GM21576 (cell line): ENCODE results near the gene ASB7.
"Not testable (repeated sequence)": the region's sequence is repeated elsewhere in the genome, so short reads cannot be mapped to it uniquely, and the experiment has no call there.

Experiments used
- ATAC-seq: cut with Tn5 transposase; IDR thresholded peaks from one replicate; pipeline ENCODE4 v1.9.1; 2021; ENCODE audit warnings: mild to moderate bottlenecking, moderate library complexity; ENCODE audit not compliant: unreplicated experiment

The ASB7 gene

GRCh38 chr15:100602064-100602822 lies at the start of gene ASB7, which contains the start of gene LINS1:
ASB7 (plus strand) TSS chr15:100602589; CDS start chr15:100612217, 9,628 bp downstream.
LINS1 (minus strand) TSS chr15:100602184; CDS start chr15:100580842, 21,342 bp downstream.
- peak; percentile 87 for ATAC-seq

GRCh38 chr15:100553468-100553867 lies 48.9 kb upstream of the ASB7 start:
- no peak for ATAC-seq

GRCh38 chr15:100558771-100559254 lies 43.6 kb upstream of the ASB7 start:
- no peak for ATAC-seq

- ATAC-seq: no peak
These were observed 43.1 kb upstream of the ASB7 start for GRCh38 chr15:100559330-100559729.

GRCh38 chr15:100560323-100560722 lies 42.1 kb upstream of the ASB7 start:
- ATAC-seq: no peak

- no peak for ATAC-seq
These were observed 36.8 kb upstream of the ASB7 start for GRCh38 chr15:100565591-100565990.

- no peak for ATAC-seq
These were observed 35.4 kb upstream of the ASB7 start for GRCh38 chr15:100566850-100567628.

GRCh38 chr15:100569391-100569790 lies 33.0 kb upstream of the ASB7 start:
- no peak for ATAC-seq

- ATAC-seq: no peak
These were observed 32.1 kb upstream of the ASB7 start for GRCh38 chr15:100570275-100570674.

- ATAC-seq: peak; percentile 94
These were observed 31.6 kb upstream of the ASB7 start for GRCh38 chr15:100570735-100571313.

GRCh38 chr15:100571592-100572167 lies 30.7 kb upstream of the ASB7 start:
- no peak for ATAC-seq

- no peak for ATAC-seq
These were observed 29.9 kb upstream of the ASB7 start for GRCh38 chr15:100572362-100572983.

- ATAC-seq: no peak
These were observed 28.9 kb upstream of the ASB7 start for GRCh38 chr15:100573526-100573925.

GRCh38 chr15:100580414-100580813 lies 22.0 kb upstream of the ASB7 start:
- ATAC-seq: no peak

- no peak for ATAC-seq
These were observed 13.6 kb upstream of the ASB7 start for GRCh38 chr15:100588638-100589242.

- not testable (repeated sequence) for ATAC-seq
These were observed 11.2 kb upstream of the ASB7 start for GRCh38 chr15:100591163-100591562.

GRCh38 chr15:100591835-100592234 lies 10.6 kb upstream of the ASB7 start:
- ATAC-seq: no peak

- no peak for ATAC-seq
These were observed 9.5 kb upstream of the ASB7 start for GRCh38 chr15:100592898-100593297.

- no peak for ATAC-seq
These were observed 9.0 kb upstream of the ASB7 start for GRCh38 chr15:100593431-100593830.

- no peak for ATAC-seq
These were observed 6.4 kb upstream of the ASB7 start for GRCh38 chr15:100595964-100596363.
